Neural progenitor cell (in vitro differentiated cells): ENCODE results near the gene P3H2. TPM values are rescaled to one million over a fixed set of nuclear protein-coding genes. Genes with fewer than 3 reads are reported as not detected.

Experiments
- DNase-seq: peaks from one replicate; pipeline ENCODE4 v3.0.0-alpha.2; 2016; ENCODE audit warnings: low spot score
- H2AFZ ChIP-seq: fragments of 200-600 bp; sonication (generic); replicated peaks from 2 replicates; pipeline ENCODE4 v1.6.1; 2016; ENCODE audit warnings: antibody characterized with exemption
- H3F3A ChIP-seq: fragments of 200-600 bp; sonication (generic); 2 replicates; pipeline ENCODE4 v1.6.1; 2016; ENCODE audit warnings: antibody characterized with exemption, low read depth
- H3K27ac ChIP-seq: fragments of 200-600 bp; sonication (generic); 2 replicates; pipeline ENCODE4 v1.5.1; 2016; ENCODE audit warnings: mild to moderate bottlenecking
- H3K27me3 ChIP-seq: fragments of 200-600 bp; sonication (generic); 2 replicates; pipeline ENCODE4 v1.6.1; 2016; ENCODE audit warnings: mild to moderate bottlenecking, moderate library complexity
- H3K36me3 ChIP-seq: fragments of 200-600 bp; sonication (generic); 2 replicates; pipeline ENCODE4 v1.5.1; 2016
- H3K4me1 ChIP-seq: fragments of 200-600 bp; sonication (generic); 2 replicates; pipeline ENCODE4 v1.6.1; 2016; ENCODE audit warnings: mixed run types
- H3K4me2 ChIP-seq: fragments of 200-600 bp; sonication (generic); 2 replicates; pipeline ENCODE4 v1.6.1; 2016
- H3K4me3 ChIP-seq: fragments of 200-600 bp; sonication (generic); 2 replicates; pipeline ENCODE4 v1.5.1; 2016
- H3K79me2 ChIP-seq: fragments of 200-600 bp; sonication (generic); 2 replicates; pipeline ENCODE4 v1.6.1; 2016; ENCODE audit warnings: low read depth
- H3K9ac ChIP-seq: fragments of 200-600 bp; sonication (generic); 2 replicates; pipeline ENCODE4 v1.6.1; 2016
- H3K9me3 ChIP-seq: fragments of 200-600 bp; sonication (generic); 2 replicates; pipeline ENCODE4 v1.5.1; 2016; ENCODE audit warnings: low read depth
- H4K20me1 ChIP-seq: fragments of 200-600 bp; sonication (generic); 2 replicates; pipeline ENCODE4 v1.6.1; 2016; ENCODE audit warnings: low read depth
- H3K27ac Mint-ChIP-seq: 3 replicates; pipeline ENCODE4 v1.8.0; 2021; ENCODE audit warnings: mixed read lengths
- H3K27me3 Mint-ChIP-seq: 2 replicates; pipeline ENCODE4 v1.8.0; 2022; ENCODE audit warnings: low read depth, mild to moderate bottlenecking, inconsistent platforms, moderate library complexity, mixed read lengths; ENCODE audit not compliant: insufficient read depth
- H3K36me3 Mint-ChIP-seq: 3 replicates; pipeline ENCODE4 v1.8.0; 2021; ENCODE audit warnings: mixed read lengths
- H3K4me1 Mint-ChIP-seq: 3 replicates; pipeline ENCODE4 v1.8.0; 2021; ENCODE audit warnings: mixed read lengths
- H3K4me3 Mint-ChIP-seq: 3 replicates; pipeline ENCODE4 v1.8.0; 2021; ENCODE audit warnings: mild to moderate bottlenecking, moderate library complexity, mixed read lengths
- H3K9me3 Mint-ChIP-seq: 3 replicates; pipeline ENCODE4 v1.8.0; 2020; ENCODE audit warnings: mixed read lengths
- CTCF ChIP-seq: fragments of 200-600 bp; sonication (generic); IDR thresholded peaks from 2 replicates; pipeline ENCODE4 v1.5.1; 2017; ENCODE audit warnings: antibody characterized with exemption, mild to moderate bottlenecking
- EZH2 ChIP-seq: fragments of 200-600 bp; sonication (generic); IDR thresholded peaks from 2 replicates; pipeline ENCODE4 v1.6.1; 2017; ENCODE audit warnings: antibody characterized with exemption, mild to moderate bottlenecking, moderate library complexity
- EZH2phosphoT487 ChIP-seq: fragments of 200-600 bp; sonication (generic); IDR thresholded peaks from 2 replicates; pipeline ENCODE4 v1.6.1; 2017; ENCODE audit warnings: antibody characterized with exemption
- total RNA-seq: library from RNA; depleted of rRNA; stranded (reverse); fragments of >200 nt; gene quantifications from 2 replicates; pipeline ENCODE4 v1.2.3, GENCODE V29; 2015; ENCODE audit warnings: low replicate concordance

The P3H2 gene
- total RNA-seq, 1 donor from 2014 or later = 21.4 TPM

- H3K9me3 ChIP-seq = no peaks in the 10 kb centered on the region
- peak overlapping the region; percentile 19 for H2AFZ ChIP-seq
- H3K9ac ChIP-seq = no peak overlapping the region
- H3K27me3 Mint-ChIP-seq = peaks cover 2% of the 10 kb centered on the region
- H3K4me3 Mint-ChIP-seq = no peak overlapping the region
- no peaks in the 10 kb centered on the region for H3F3A ChIP-seq
- H3K27me3 ChIP-seq = no peaks in the 10 kb centered on the region
- no peak overlapping the region for H3K4me3 ChIP-seq
- H3K4me2 ChIP-seq = no peak overlapping the region
- no peaks in the 10 kb centered on the region for H3K4me1 ChIP-seq
- TF ChIP-seq EZH2 (no peak), CTCF (no peak)
- H4K20me1 ChIP-seq = no peaks in the 10 kb centered on the region
- H3K79me2 ChIP-seq = no peaks in the 10 kb centered on the region
- H3K27ac ChIP-seq = no peak overlapping the region
- H3K36me3 ChIP-seq = no peaks in the 10 kb centered on the region
- H3K27ac Mint-ChIP-seq = no peak overlapping the region
- H3K4me1 Mint-ChIP-seq = no peaks in the 10 kb centered on the region
- H3K9me3 Mint-ChIP-seq = peaks cover 3% of the 10 kb centered on the region
- DNase-seq = peak; percentile 47
- H3K36me3 Mint-ChIP-seq = no peaks in the 10 kb centered on the region
Observed at GRCh38 chr3:189941125-189941524, 179.6 kb downstream of the P3H2 start.

GRCh38 chr3:189937302-189938127 lies 183.2 kb downstream of the P3H2 start:
- Mint-ChIP-seq H3K36me3 (no peaks in the 10 kb centered on the region), H3K9me3 (peaks cover 3% of the 10 kb centered on the region), H3K4me3 (no peak overlapping the region), H3K4me1 (no peaks in the 10 kb centered on the region), H3K27ac (no peak overlapping the region), H3K27me3 (peaks cover 2% of the 10 kb centered on the region)
- no peaks in the 10 kb centered on the region for H3K27me3 ChIP-seq
- H3K9me3 ChIP-seq = no peaks in the 10 kb centered on the region
- no peak for TF ChIP-seq EZH2phosphoT487
- no peaks in the 10 kb centered on the region for H3K36me3 ChIP-seq
- no peaks in the 10 kb centered on the region for H3F3A ChIP-seq
- H4K20me1 ChIP-seq = no peaks in the 10 kb centered on the region
- H3K4me3 ChIP-seq = no peak overlapping the region
- H3K9ac ChIP-seq = no peak overlapping the region
- H3K27ac ChIP-seq = no peak overlapping the region
- no peak overlapping the region for H3K4me2 ChIP-seq
- DNase-seq = no peak
- no peaks in the 10 kb centered on the region for H3K79me2 ChIP-seq
- no peaks in the 10 kb centered on the region for H3K4me1 ChIP-seq
- H2AFZ ChIP-seq = no peak overlapping the region

- no peaks in the 10 kb centered on the region for H3K9me3 ChIP-seq
Observed at GRCh38 chr3:189936201-189936945, 184.3 kb downstream of the P3H2 start.

More at GRCh38 chr3:189936201-189936945, 184.3 kb downstream of the P3H2 start:
- Histone ChIP-seq H4K20me1 (no peaks in the 10 kb centered on the region), H3K79me2 (no peaks in the 10 kb centered on the region), H3F3A (no peaks in the 10 kb centered on the region), H2AFZ (no peak overlapping the region), H3K36me3 (no peaks in the 10 kb centered on the region), H3K9ac (no peak overlapping the region), H3K4me1 (no peaks in the 10 kb centered on the region), H3K4me3 (no peak overlapping the region), H3K27me3 (no peaks in the 10 kb centered on the region), H3K4me2 (no peak overlapping the region), H3K27ac (no peak overlapping the region)
- Mint-ChIP-seq H3K27ac (no peak overlapping the region), H3K27me3 (peaks cover 2% of the 10 kb centered on the region), H3K36me3 (no peaks in the 10 kb centered on the region), H3K4me1 (no peaks in the 10 kb centered on the region), H3K4me3 (no peak overlapping the region), H3K9me3 (peaks cover 3% of the 10 kb centered on the region)
- no peak for DNase-seq
- TF ChIP-seq EZH2phosphoT487 = no peak
- TF ChIP-seq EZH2 = no peak
- TF ChIP-seq CTCF = no peak
